ENCODE measurements around the gene THSD8.

DNA sequence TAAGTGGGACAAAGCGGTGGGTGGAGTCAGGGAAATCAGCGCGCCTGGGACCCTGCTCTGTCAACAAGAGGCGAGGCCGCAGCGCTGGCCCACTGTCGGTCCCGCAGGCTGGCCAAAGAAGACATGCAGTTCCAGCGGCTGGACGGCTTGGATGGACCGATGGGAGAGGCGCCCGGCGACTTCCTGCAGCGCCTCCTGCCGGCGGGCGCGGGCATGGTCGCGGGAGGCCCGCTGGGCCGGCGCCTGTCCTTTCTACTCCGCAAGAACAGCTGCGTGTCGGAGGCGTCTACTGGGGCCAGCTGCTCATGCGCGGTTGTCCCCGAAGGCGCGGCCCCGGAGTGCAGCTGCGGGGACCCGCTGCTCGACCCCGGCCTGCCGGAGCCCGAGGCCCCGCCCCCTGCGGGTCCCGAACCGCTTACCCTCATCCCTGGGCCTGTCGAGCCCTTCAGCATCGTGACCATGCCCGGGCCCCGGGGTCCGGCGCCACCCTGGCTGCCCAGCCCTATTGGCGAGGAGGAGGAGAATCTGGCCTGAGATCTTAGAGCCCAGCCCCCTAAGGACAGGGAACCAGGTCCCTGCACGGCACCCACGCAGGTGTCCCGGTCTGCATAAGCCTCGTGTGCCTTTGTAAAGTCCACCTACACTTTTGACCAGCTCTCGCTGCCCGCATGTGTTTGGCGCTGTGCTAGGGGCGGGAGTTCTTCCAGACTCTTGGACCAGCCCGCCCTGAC lies 44.2 kb upstream of the THSD8 start:
- TF ChIP-seq EZH2 (IDR thresholded peaks at IDR 0.05; ENCODE audit: borderline replicate concordance, low read depth, low read length, severe bottlenecking), result no peak
- TF ChIP-seq, protein P1, sequence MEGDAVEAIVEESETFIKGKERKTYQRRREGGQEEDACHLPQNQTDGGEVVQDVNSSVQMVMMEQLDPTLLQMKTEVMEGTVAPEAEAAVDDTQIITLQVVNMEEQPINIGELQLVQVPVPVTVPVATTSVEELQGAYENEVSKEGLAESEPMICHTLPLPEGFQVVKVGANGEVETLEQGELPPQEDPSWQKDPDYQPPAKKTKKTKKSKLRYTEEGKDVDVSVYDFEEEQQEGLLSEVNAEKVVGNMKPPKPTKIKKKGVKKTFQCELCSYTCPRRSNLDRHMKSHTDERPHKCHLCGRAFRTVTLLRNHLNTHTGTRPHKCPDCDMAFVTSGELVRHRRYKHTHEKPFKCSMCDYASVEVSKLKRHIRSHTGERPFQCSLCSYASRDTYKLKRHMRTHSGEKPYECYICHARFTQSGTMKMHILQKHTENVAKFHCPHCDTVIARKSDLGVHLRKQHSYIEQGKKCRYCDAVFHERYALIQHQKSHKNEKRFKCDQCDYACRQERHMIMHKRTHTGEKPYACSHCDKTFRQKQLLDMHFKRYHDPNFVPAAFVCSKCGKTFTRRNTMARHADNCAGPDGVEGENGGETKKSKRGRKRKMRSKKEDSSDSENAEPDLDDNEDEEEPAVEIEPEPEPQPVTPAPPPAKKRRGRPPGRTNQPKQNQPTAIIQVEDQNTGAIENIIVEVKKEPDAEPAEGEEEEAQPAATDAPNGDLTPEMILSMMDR (IDR thresholded peaks at IDR 0.05; ENCODE audit: borderline replicate concordance, extremely low read depth, low read length, poor library complexity, severe bottlenecking), result peak; percentile 82
